K562 (cell line): Measurements from ENCODE around the gene NECTIN4. TPM values are rescaled to one million over a fixed set of nuclear protein-coding genes. Genes with fewer than 3 reads are reported as not detected.

ENCODE experiments used
- ARHGAP35 ChIP-seq: fragments of 450-650 bp; IDR thresholded peaks from 2 replicates; pipeline ENCODE4 v1.6.1; 2018; ENCODE audit not compliant: partially characterized antibody
- ARNT ChIP-seq, 2 experiments: fragments of 450-650 bp; IDR thresholded peaks; 2 replicates each; pipeline ENCODE4 v1.6.1; 2016; ENCODE audit warnings: mild to moderate bottlenecking in 1 of 2
- ASH1L ChIP-seq: fragments of 450-650 bp; IDR thresholded peaks from 2 replicates; pipeline ENCODE4 v1.6.1; 2018; ENCODE audit warnings: borderline replicate concordance, mild to moderate bottlenecking, low read depth; ENCODE audit not compliant: partially characterized antibody
- DPF2 ChIP-seq: fragments of 450-650 bp; IDR thresholded peaks from 2 replicates; pipeline ENCODE4 v1.6.1; 2016
- EHMT2 ChIP-seq: fragments of 450-650 bp; IDR thresholded peaks from 2 replicates; pipeline ENCODE4 v1.6.1; 2018; ENCODE audit warnings: antibody characterized with exemption
- HMG20B ChIP-seq: fragments of 250-450 bp; sonication (Bioruptor Pico); IDR thresholded peaks from 2 replicates; pipeline ENCODE4 v1.5.0; 2021; ENCODE audit warnings: mild to moderate bottlenecking
- MCM7 ChIP-seq, 2 experiments: fragments of 450-650 bp; IDR thresholded peaks; 2 replicates each; pipeline ENCODE4 v1.6.1; 2016 to 2018
- MIER1 ChIP-seq: fragments of 450-650 bp; IDR thresholded peaks from 2 replicates; pipeline ENCODE4 v1.6.1; 2016; ENCODE audit warnings: antibody characterized with exemption, mild to moderate bottlenecking, low read depth
- MTA2 ChIP-seq: fragments of 450-650 bp; IDR thresholded peaks from 2 replicates; pipeline ENCODE4 v1.6.1; 2016; ENCODE audit warnings: low read depth
- SNIP1 ChIP-seq: fragments of 450-650 bp; IDR thresholded peaks from 2 replicates; pipeline ENCODE4 v1.7.1; 2017; ENCODE audit warnings: low read depth, mild to moderate bottlenecking
- TSC22D4 ChIP-seq: fragments of 450-650 bp; IDR thresholded peaks from 2 replicates; pipeline ENCODE4 v1.6.1; 2016; ENCODE audit warnings: missing genetic modification characterization, missing biosample characterization, control low read depth
- ZEB2 ChIP-seq: fragments of 450-650 bp; IDR thresholded peaks from 2 replicates; pipeline ENCODE4 v1.6.1; 2016
- polyA plus RNA-seq, 8 experiments: library from polyadenylated mRNA; depleted of rRNA in 4 of 8; stranded (reverse) in 5 of 8; unstranded in 3 of 8; fragments of >200 nt; fragmentation: Nextera tagmentation in 2 of 8; fragmentation: Illumina TruSeq in 1 of 8; extraction: Ambion mirVana in 2 of 8; extraction: Trizol in 1 of 8; gene quantifications; 2 replicates each; pipeline versions ENCODE4 v1.2.1 to v1.2.3, GENCODE V29; 2011 to 2014; ENCODE audit warnings: inconsistent platforms in 1 of 8, missing spikeins in 1 of 8
- total RNA-seq, 7 experiments: library from RNA; depleted of rRNA in 6 of 7; stranded (reverse); fragments of >200 nt in 6 of 7; fragmentation: Illumina TruSeq in 2 of 7; extraction: Trizol in 2 of 7; gene quantifications; 2 replicates each; pipeline versions ENCODE4 v1.2.1 to v1.2.3, GENCODE V29; 2011 to 2021; ENCODE audit warnings: low replicate concordance in 1 of 7
- TF ChIP-seq, protein P1 (sequence below), 2 experiments: IDR thresholded peaks; 2 replicates each; pipeline ENCODE4 v1.6.1; 2011; ENCODE audit warnings: borderline replicate concordance in 1 of 2, control low read depth in 1 of 2, low read depth in 1 of 2, low read length in 1 of 2, mild to moderate bottlenecking in 1 of 2, mixed read lengths in 1 of 2, moderate library complexity in 1 of 2; ENCODE audit not compliant: insufficient read depth in 1 of 2, insufficient read length in 1 of 2, poor library complexity in 1 of 2, severe bottlenecking in 1 of 2; ENCODE audit errors: extremely low read depth in 1 of 2
- TF ChIP-seq, protein P2 (sequence below): fragments of 250-450 bp; sonication (Bioruptor Pico); IDR thresholded peaks from 2 replicates; pipeline ENCODE4 v1.5.0; 2021; ENCODE audit warnings: mild to moderate bottlenecking, moderate library complexity
- TF ChIP-seq, protein P3 (sequence below): fragments of 450-650 bp; IDR thresholded peaks from 2 replicates; pipeline ENCODE4 v1.6.1; 2016; ENCODE audit warnings: antibody characterized with exemption
- TF ChIP-seq, protein P4 (sequence below), 2 experiments: fragments of 450-650 bp; IDR thresholded peaks; 2 replicates each; pipeline ENCODE4 v1.6.1; 2016
- TF ChIP-seq, protein P5 (sequence below): fragments of 450-650 bp; formaldehyde crosslinking; conservative IDR thresholded peaks from 2 replicates; pipeline ENCODE4 v1.4.0; 2022; ENCODE audit warnings: mild to moderate bottlenecking, missing genetic modification characterization

Gene NECTIN4
- total and polyA plus RNA-seq, 9 of the 15 experiments (the other 6 are each of a cell fraction or from before 2014, with no cell fraction given) = 0.01 to 0.09 TPM; not detected in 7

DNA sequence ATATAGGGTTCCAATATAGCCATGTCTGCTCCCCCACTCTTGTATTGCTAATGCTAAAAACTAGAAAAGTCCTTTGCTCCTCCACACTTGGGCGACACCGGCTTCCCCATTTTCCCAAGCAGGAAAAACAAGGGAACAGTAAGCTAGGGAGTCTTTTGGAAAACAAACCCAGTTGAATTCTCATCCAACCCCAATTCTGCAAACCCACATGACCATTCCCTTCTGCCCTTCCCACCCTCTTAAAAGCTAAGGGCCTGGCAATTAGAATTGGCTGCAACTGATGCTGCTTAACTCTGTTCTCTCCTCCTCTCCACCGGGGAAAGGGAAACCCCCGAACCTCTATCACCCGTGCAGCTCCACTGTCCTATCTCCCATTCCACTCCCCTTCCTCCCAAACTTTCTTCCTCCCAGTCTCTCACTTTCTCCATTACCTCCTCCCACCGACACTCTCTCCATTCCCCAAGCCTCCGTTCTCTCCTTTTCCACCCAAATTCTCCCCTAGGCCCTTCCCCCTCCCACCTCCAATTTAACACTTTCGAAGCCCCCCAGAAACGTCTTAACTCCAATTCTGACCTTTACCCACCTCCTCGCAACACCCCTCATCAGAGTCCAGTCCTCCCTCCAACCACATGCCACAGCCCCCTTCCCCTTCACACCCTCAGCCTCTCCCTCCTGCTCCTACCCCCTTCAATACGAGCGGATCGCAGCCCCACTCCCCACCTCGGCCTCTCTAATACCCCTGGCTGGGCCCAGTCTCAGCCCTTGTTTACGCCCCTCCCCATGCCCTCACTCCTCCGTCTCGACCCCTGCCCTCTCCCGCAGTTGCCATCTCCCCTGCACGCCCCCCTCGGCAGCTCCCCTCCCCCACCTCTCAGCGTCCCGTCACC, 42.4 kb upstream of the NECTIN4 start (continued):
- TF ChIP-seq, protein P1, sequence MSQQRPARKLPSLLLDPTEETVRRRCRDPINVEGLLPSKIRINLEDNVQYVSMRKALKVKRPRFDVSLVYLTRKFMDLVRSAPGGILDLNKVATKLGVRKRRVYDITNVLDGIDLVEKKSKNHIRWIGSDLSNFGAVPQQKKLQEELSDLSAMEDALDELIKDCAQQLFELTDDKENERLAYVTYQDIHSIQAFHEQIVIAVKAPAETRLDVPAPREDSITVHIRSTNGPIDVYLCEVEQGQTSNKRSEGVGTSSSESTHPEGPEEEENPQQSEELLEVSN (IDR thresholded peaks at IDR 0.05; ENCODE audit: borderline replicate concordance in 1 of 2, extremely low read depth in 1 of 2, insufficient read depth in 1 of 2, insufficient read length in 1 of 2, low read depth in 1 of 2, low read length in 1 of 2, poor library complexity in 1 of 2, severe bottlenecking in 1 of 2) = peak in 1 of 2 experiments; percentile 66
- TF ChIP-seq, protein P2, sequence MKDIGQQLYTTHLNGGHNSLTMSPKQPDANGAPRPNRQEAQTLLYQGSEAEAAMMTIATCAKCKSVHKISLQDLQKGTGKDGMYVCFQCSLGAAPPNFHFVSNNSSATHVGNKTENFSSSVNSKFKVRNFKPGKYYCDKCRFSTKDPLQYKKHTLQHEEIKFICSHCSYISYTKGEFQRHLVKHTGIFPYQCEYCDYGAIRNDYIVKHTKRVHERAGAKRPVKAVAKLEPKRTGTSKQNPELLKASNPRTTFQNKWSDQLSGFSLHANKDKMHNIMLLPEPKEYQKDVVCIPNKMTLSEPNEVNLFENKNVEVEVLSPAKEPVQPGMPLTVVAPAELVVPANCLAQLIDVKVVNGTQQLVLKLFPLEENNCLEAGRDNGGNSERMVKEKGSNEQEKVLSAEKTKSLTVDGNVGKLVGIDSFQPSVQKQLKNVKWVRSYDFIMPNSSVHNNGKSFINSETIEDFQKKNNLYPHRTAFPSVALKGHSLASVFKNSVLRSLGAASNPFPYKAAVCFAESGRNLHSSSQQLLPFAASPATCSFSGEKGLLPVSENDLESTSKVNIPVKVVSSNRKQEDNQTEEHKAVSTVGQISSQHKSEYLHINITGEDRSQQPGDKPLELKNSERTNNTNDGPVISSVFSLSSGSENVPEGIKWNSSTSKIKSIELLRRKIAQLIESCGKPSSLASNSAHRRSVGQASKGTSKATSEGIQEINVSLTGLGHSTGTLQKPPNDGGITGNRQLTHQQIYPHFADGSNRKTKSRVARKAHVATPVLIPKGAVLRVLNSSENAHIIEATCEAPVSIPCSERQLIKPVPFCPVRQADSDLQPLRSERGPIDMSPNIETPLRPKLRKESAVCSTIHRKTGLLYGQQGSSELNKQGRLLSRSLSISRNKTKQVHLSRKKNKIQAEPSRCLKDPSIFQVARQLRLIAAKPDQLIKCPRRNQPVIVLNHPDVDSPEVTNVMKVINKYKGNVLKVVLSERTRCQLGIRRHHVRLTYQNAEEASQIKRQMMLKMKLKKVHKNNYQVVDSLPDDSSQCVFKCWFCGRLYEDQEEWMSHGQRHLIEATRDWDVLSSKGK = no peak
- TF ChIP-seq ASH1L = peak; percentile 40
- TF ChIP-seq EHMT2 = peak; percentile 32; the same call in 1 of the 2 replicates
- TF ChIP-seq HMG20B (CRISPR knock-in tag) = no peak
- TF ChIP-seq MIER1 = peak; percentile 70; the same call in 1 of the 2 replicates
- peak; percentile 51 to 70; a peak in 2 of 4 replicates for TF ChIP-seq ARNT (IDR thresholded peaks at IDR 0.05)
- TF ChIP-seq MCM7 (IDR thresholded peaks at IDR 0.05) = peak in 1 of 2 experiments; percentile 30; a peak in 1 of 4 replicates
- TF ChIP-seq ZEB2 = 0 out of 2 replicates have a peak, but pooled peaks have one; percentile 59
- TF ChIP-seq, protein P3, sequence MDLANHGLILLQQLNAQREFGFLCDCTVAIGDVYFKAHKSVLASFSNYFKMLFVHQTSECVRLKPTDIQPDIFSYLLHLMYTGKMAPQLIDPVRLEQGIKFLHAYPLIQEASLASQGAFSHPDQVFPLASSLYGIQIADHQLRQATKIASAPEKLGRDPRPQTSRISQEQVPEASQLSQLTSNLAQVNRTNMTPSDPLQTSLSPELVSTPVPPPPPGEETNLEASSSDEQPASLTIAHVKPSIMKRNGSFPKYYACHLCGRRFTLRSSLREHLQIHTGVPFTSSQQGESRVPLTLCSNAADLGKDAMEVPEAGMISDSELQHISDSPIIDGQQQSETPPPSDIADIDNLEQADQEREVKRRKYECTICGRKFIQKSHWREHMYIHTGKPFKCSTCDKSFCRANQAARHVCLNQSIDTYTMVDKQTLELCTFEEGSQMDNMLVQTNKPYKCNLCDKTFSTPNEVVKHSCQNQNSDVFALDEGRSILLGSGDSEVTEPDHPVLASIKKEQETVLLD = peak; percentile 69
- TF ChIP-seq SNIP1 = 0 out of 2 replicates have a peak, but pooled peaks have one; percentile 13
- TF ChIP-seq TSC22D4 (tag) = 0 out of 2 replicates have a peak, but pooled peaks have one; percentile 18
- peak; percentile 38; the same call in 1 of the 2 replicates for TF ChIP-seq MTA2
- peak; percentile 70; the same call in 1 of the 2 replicates for TF ChIP-seq DPF2
- TF ChIP-seq ARHGAP35 = peak; percentile 66
- TF ChIP-seq, protein P4, sequence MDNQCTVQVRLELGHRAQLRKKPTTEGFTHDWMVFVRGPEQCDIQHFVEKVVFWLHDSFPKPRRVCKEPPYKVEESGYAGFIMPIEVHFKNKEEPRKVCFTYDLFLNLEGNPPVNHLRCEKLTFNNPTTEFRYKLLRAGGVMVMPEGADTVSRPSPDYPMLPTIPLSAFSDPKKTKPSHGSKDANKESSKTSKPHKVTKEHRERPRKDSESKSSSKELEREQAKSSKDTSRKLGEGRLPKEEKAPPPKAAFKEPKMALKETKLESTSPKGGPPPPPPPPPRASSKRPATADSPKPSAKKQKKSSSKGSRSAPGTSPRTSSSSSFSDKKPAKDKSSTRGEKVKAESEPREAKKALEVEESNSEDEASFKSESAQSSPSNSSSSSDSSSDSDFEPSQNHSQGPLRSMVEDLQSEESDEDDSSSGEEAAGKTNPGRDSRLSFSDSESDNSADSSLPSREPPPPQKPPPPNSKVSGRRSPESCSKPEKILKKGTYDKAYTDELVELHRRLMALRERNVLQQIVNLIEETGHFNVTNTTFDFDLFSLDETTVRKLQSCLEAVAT (IDR thresholded peaks at IDR 0.05) = peak; percentile 67 to 89
- TF ChIP-seq, protein P5, sequence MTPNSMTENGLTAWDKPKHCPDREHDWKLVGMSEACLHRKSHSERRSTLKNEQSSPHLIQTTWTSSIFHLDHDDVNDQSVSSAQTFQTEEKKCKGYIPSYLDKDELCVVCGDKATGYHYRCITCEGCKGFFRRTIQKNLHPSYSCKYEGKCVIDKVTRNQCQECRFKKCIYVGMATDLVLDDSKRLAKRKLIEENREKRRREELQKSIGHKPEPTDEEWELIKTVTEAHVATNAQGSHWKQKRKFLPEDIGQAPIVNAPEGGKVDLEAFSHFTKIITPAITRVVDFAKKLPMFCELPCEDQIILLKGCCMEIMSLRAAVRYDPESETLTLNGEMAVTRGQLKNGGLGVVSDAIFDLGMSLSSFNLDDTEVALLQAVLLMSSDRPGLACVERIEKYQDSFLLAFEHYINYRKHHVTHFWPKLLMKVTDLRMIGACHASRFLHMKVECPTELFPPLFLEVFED (CRISPR knock-in tag) = peak; percentile 78; the same call in 1 of the 2 replicates
